ENCODE results near the gene WNT6.

DNA sequence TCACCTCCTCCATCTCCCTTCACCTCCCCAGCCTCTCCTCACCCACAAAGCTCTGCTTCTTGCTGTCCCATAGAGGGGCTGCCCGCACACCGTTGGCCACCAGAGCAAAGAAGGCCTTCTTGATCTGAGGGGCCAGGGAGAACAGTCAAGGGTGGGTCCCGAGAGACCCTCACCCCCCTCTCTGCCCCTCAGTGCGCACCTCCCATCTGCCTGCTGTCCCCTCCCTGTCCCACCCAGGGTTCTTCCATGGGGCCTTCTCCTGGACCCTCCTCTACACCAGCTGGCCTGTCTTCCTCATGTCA lies 31.2 kb upstream of the WNT6 start:
- TF ChIP-seq, protein P1, sequence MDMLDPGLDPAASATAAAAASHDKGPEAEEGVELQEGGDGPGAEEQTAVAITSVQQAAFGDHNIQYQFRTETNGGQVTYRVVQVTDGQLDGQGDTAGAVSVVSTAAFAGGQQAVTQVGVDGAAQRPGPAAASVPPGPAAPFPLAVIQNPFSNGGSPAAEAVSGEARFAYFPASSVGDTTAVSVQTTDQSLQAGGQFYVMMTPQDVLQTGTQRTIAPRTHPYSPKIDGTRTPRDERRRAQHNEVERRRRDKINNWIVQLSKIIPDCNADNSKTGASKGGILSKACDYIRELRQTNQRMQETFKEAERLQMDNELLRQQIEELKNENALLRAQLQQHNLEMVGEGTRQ (IDR thresholded peaks at IDR 0.05; ENCODE audit: borderline replicate concordance, low read depth, low read length), result no peak
- TF ChIP-seq TCF7 (IDR thresholded peaks at IDR 0.05; ENCODE audit: borderline replicate concordance) (no peak), RAD21 (IDR thresholded peaks at IDR 0.05; ENCODE audit: insufficient read depth, low read depth, low read length) (no peak), ZNF24 (IDR thresholded peaks at IDR 0.05) (no peak), POLR2AphosphoS5 (IDR thresholded peaks at IDR 0.05; ENCODE audit: low read length) (no peak), POLR2A (IDR thresholded peaks at IDR 0.05; ENCODE audit: low read depth, low read length) (no peak), EZH2 (IDR thresholded peaks at IDR 0.05; ENCODE audit: borderline replicate concordance, control insufficient read depth, low read depth, low read length) (no peak), YY1 (IDR thresholded peaks at IDR 0.05; ENCODE audit: low read depth, low read length) (no peak), SP1 (IDR thresholded peaks at IDR 0.05; ENCODE audit: low read depth, low read length) (no peak), ZNF274 (IDR thresholded peaks at IDR 0.05; ENCODE audit: insufficient read depth, insufficient read length) (no peak), CTCF (IDR thresholded peaks at IDR 0.05 in 2 of 3, conservative IDR thresholded peaks at IDR 0.05 in 1 of 3; ENCODE audit: control insufficient read depth in 2 of 3, extremely low read depth in 1 of 3, insufficient read depth in 1 of 3, low read depth in 3 of 3, low read length in 3 of 3) (no peak), ESRRA (IDR thresholded peaks at IDR 0.05; ENCODE audit: low read length) (no peak), NR2C2 (IDR thresholded peaks at IDR 0.05; ENCODE audit: borderline replicate concordance, control insufficient read depth, insufficient read length, low read depth) (no peak)
